ENCODE results near the gene PRR30. TPM values are rescaled to one million over a fixed set of nuclear protein-coding genes. Genes with fewer than 3 reads are reported as not detected.

The PRR30 gene
- total RNA-seq, 4 donors from 2014 or later: not detected

- no peak for DNase-seq
- peaks cover 0 to 55% (median 0%) of the 10 kb centered on the region in 4 donors for H3K27me3 ChIP-seq
- H3K36me3 ChIP-seq: no peaks in the 10 kb centered on the region
- TF ChIP-seq POLR2A (IDR thresholded peaks at IDR 0.05) (no peak), CTCF (IDR thresholded peaks at IDR 0.05) (no peak)
- peaks cover 0 to 8% (median 0%) of the 10 kb centered on the region in 3 donors for H3K4me1 ChIP-seq
- no peak overlapping the region for H3K4me3 ChIP-seq
- H3K27ac ChIP-seq: no peak overlapping the region
- 68 to 77% methylated on average over 6 of the region's 6 CpGs for WGBS, 2 donors
- H3K9me3 ChIP-seq: no peaks in the 10 kb centered on the region
- intact Hi-C loops (cut with DNase I): no loop called here
These were observed 35.4 kb upstream of the PRR30 start for GRCh38 chr2:27174638-27175037.

- DNase-seq: no peak
- peaks cover 0 to 9% (median 0%) of the 10 kb centered on the region in 3 donors for H3K4me1 ChIP-seq
- H3K4me3 ChIP-seq: no peak overlapping the region
- H3K36me3 ChIP-seq: no peaks in the 10 kb centered on the region
- intact Hi-C loops (cut with DNase I): no loop called here
- TF ChIP-seq CTCF (IDR thresholded peaks at IDR 0.05): no peak
- no peak for TF ChIP-seq POLR2A (IDR thresholded peaks at IDR 0.05)
- 49 to 65% methylated on average over 8 of the region's 8 CpGs for WGBS, 2 donors
- no peaks in the 10 kb centered on the region for H3K9me3 ChIP-seq
- no peak overlapping the region for H3K27ac ChIP-seq
- H3K27me3 ChIP-seq: peaks cover 0 to 38% (median 0%) of the 10 kb centered on the region in 4 donors
These were observed 32.2 kb upstream of the PRR30 start for GRCh38 chr2:27171351-27171848.

- Histone ChIP-seq H3K4me1 (peaks cover 0 to 9% (median 0%) of the 10 kb centered on the region in 3 donors), H3K27me3 (peaks cover 0 to 34% (median 0%) of the 10 kb centered on the region in 4 donors), H3K4me3 (no peak overlapping the region), H3K27ac (no peak overlapping the region), H3K36me3 (no peaks in the 10 kb centered on the region), H3K9me3 (no peaks in the 10 kb centered on the region)
- WGBS, 2 donors: 67 to 72% methylated on average over 6 of the region's 6 CpGs
- TF ChIP-seq CTCF (IDR thresholded peaks at IDR 0.05) (no peak), POLR2A (IDR thresholded peaks at IDR 0.05) (no peak)
- DNase-seq: no peak
- intact Hi-C loops (cut with DNase I): no loop called here
These were observed 31.5 kb upstream of the PRR30 start for GRCh38 chr2:27170581-27171337.

GRCh38 chr2:27164960-27165763 lies 26.0 kb upstream of the PRR30 start:
- H3K27ac ChIP-seq: no peak overlapping the region
- intact Hi-C loops (cut with DNase I): no loop called here
- H3K4me3 ChIP-seq: no peak overlapping the region
- H3K4me1 ChIP-seq: peaks cover 0 to 6% (median 0%) of the 10 kb centered on the region in 3 donors
- no peaks in the 10 kb centered on the region for H3K9me3 ChIP-seq
- TF ChIP-seq CTCF (IDR thresholded peaks at IDR 0.05) (no peak), POLR2A (IDR thresholded peaks at IDR 0.05) (no peak)
- 75 to 80% methylated on average over 7 to 8 of the region's 8 CpGs for WGBS, 2 donors
- no peaks in the 10 kb centered on the region for H3K36me3 ChIP-seq
- DNase-seq: no peak
- H3K27me3 ChIP-seq: peaks cover 0 to 5% (median 0%) of the 10 kb centered on the region in 4 donors
